GM19238 (cell line): ENCODE data around the gene SCYL1.

Experiments used
- DNase-seq: peaks from one replicate; pipeline ENCODE4 v3.0.0; 2011; ENCODE audit warnings: low spot score; ENCODE audit not compliant: insufficient read length

Gene SCYL1

GRCh38 chr11:65565624-65566453 lies 41.0 kb downstream of the SCYL1 start:
- DNase-seq = no peak

GRCh38 chr11:65569164-65569972 lies 44.5 kb downstream of the SCYL1 start:
- DNase-seq = no peak

- DNase-seq = peak; percentile 98
Observed at GRCh38 chr11:65569973-65570918, 45.4 kb downstream of the SCYL1 start, which contains the start of gene ZNRD2. ZNRD2 (plus strand) TSS chr11:65570477; CDS start chr11:65570492, 15 bp downstream.

GRCh38 chr11:65571420-65571819 lies 46.5 kb downstream of the SCYL1 start:
- no peak for DNase-seq

GRCh38 chr11:65571940-65572339 lies 47.1 kb downstream of the SCYL1 start:
- no peak for DNase-seq

- DNase-seq = peak; percentile 83
Observed at GRCh38 chr11:65572356-65573051, 47.6 kb downstream of the SCYL1 start, which contains the start of gene FAM89B. FAM89B (plus strand) TSS chr11:65572538; CDS start chr11:65572670, 132 bp downstream.

GRCh38 chr11:65573391-65574079 lies 48.7 kb downstream of the SCYL1 start:
- no peak for DNase-seq

GRCh38 chr11:65574109-65574810 lies 49.4 kb downstream of the SCYL1 start:
- DNase-seq = peak; percentile 98

- DNase-seq = no peak
Observed at GRCh38 chr11:65574811-65575567, 50.1 kb downstream of the SCYL1 start.

- DNase-seq = peak; percentile 92
Observed at GRCh38 chr11:65575568-65576231, 50.8 kb downstream of the SCYL1 start, which contains the start of gene EHBP1L1. EHBP1L1 (plus strand) TSS chr11:65576053; CDS start chr11:65576303, 250 bp downstream.

- DNase-seq = no peak
Observed at GRCh38 chr11:65576232-65576866, 51.5 kb downstream of the SCYL1 start.

GRCh38 chr11:65576867-65577755 lies 52.2 kb downstream of the SCYL1 start:
- DNase-seq = no peak

- DNase-seq = no peak
Observed at GRCh38 chr11:65577756-65578109, 52.9 kb downstream of the SCYL1 start.

GRCh38 chr11:65578134-65578533 lies 53.3 kb downstream of the SCYL1 start:
- no peak for DNase-seq

- DNase-seq = no peak
Observed at GRCh38 chr11:65578667-65579066, 53.8 kb downstream of the SCYL1 start.

- no peak for DNase-seq
Observed at GRCh38 chr11:65579291-65579690, 54.4 kb downstream of the SCYL1 start.
